Gastrocnemius medialis (tissue), 4 donors: Measurements from ENCODE around the gene WDFY3.

Experiments used
- CTCF ChIP-seq, 5 experiments: fragments of 450-650 bp in 3 of 5; fragments of 200-600 bp in 2 of 5; sonication (generic) in 2 of 5; IDR thresholded peaks in 4 of 5; conservative IDR thresholded peaks in 1 of 5; 1 replicate in 4 of 5; 2 replicates in 1 of 5; pipeline ENCODE4 v1.5.1; 2016 to 2019; ENCODE audit warnings: antibody characterized with exemption in 5 of 5, mild to moderate bottlenecking in 3 of 5, moderate library complexity in 3 of 5
- POLR2A ChIP-seq, 2 donors: fragments of 450-650 bp; IDR thresholded peaks; one replicate each; pipeline ENCODE4 v1.6.1; 2017; ENCODE audit warnings: antibody characterized with exemption in 2 of 2, mild to moderate bottlenecking in 2 of 2, moderate library complexity in 2 of 2

- no peak for TF ChIP-seq CTCF (IDR thresholded peaks at IDR 0.05 in 4 of 5, conservative IDR thresholded peaks at IDR 0.05 in 1 of 5)
- no peak for TF ChIP-seq POLR2A (IDR thresholded peaks at IDR 0.05)
Observed at GRCh38 chr4:84968925-84969324, 2.4 kb upstream of the WDFY3 start.
